ENCODE measurements around the gene GALNT2.

GALNT2 gene

DNA sequence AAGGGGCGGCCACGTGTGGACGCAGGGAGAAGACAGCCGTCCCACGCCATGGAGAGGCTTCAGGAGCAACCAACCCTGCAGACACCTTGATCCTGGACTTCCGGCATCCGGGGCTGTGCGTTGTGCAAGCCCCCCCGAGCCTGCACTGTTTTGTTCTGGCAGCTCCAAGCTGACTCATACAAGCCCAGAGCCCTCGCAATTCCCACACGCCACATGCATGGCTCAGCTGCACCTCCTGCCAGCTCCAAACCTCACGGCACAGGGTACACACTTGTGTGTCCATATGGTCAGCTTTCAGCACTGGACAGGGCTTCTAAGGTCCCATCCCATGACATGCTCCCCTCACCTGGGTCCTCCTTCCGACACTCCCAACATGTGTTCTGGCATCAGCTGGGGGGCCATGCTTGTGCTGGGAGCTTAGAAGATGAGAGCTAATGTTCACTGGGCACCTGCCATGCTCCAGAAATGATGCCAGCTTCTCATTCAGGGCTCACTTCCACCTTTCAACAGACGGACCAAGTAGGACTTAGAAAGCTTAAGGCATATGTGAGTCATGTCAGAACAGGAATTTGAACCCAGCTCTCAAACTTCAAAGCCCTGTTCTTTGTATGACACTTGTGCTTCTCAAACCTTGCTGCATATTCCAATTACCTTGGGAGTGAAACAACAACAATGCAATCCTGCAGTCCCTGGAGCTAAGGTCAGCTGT lies 221.8 kb downstream of the GALNT2 start:
- no peak for DNase-seq

DNA sequence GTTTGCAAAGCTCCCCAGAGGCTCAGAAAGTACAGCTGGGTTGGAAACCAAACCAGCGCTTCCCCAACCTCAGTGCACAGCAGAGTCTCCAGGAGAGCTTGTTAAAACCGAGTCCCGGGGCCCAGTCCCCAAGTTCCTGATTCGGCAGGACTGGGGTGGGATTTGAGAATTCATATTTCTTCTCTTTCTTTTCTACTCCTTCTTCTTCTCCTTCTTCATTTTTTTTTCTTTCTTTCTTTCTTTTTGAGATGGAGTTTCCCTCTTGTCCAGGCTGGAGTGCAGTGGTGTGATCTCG lies 222.3 kb downstream of the GALNT2 start:
- no peak for DNase-seq

DNA sequence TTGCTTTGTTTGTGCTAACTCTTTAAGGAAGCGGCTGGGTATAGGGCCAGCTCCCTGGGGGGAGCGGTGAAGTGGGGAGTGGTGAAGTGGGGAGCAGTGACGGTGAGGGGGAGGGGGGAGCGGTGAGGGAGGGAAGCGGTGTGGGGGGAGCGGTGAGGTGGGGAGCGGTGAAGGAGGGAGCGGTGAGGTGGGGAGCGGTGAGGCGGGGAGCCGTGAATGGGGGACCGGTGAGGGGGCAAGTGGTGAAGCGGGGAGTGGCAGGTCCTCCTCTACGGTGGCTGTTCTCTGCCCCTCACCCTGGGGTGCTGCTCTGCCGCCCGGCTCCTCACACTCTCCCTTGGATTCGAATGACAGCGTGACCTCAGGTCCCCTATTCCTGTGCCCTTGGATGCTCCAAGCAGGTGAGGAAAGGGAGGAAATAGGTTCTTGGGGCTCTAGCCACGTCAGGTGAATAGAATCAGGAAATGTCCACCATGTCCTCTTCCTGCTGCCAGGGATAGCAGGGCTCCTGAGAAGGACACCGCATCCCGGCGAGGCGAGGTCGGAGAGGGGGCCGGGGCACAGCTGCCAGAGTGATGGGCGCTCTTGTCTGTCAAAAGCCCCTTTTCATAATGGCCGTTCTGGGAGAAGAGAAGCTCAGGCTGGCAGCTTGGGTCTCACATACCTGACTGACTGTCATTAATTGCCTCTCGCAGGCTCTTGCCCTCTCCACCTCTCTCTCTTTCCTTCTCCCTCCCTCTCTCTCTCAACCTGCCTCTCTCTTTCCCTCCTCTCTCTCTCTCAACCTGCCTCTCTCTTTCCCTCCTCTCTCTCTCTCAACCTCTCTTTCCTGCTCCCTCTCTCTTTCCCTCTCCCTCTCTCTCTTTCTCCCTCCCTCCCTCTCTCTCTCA lies 224.9 kb downstream of the GALNT2 start:
- DNase-seq, result no peak

DNA sequence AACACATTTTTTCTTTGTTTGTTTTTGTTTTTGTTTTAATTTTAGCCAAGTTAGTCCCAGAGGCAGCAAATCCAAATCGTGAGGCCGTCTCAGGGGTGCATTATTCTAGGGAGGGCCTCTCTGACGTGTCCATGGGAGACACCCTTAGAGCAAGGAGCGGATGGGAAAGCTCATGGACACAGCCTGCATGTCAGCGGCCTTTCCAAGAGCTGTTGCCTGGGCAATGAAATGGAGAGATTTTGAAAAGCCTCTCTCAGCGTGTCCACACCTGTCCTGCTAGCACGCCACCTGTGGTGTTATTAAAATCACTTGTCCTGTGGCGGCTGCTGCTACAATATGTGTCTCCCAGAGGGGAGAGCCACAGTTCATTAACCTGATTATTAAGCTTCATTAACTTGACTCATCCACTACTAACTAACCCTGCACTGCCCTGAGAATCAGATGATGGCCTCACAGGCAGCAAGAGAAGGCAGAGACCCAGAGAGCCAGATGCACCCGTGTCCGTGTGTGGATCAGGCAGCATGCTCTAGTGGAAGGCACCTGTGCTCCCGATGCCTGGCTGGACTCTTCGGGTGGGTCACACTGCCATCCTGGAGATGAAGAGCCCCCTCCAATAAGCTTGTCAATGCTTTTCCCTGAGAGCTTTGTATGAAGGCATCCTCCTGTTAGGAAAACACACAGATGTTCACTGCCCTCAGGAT lies 225.8 kb downstream of the GALNT2 start:
- no peak for DNase-seq

DNA sequence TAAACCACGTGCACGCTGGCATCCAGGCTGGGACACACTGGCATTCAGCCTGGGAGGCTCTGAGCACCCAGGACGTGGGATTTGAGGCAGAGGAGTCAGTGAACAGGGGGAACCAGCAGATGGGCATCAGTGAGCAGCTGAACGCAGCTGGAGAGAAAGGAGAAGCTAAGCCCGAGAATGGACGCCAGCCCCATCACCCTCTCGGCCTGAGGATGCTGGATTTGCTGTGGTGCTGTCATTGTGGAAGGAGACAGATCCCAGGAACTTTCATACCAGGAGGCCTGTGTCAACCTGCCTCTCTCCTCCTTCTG lies 226.3 kb downstream of the GALNT2 start:
- DNase-seq, result no peak

DNA sequence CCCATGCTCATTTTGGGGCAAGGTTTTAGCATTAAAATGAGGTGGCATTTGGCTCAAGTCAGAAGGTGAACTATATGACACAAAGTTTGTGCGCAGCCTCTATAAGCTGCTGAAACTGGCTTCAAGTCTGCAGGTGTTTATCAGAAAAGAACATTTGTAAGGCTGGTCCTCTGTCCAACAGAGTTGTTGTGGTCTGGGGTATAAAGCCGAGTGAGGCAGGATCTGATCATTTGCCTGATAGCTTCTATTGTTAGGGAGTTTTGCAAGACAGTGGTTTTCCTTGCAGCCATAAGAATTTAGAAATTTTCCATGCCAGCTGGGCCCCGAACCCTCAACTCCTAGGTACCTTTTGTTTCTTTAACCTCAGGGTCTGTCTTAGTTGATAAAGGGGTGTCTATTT lies 228.3 kb downstream of the GALNT2 start:
- DNase-seq, result no peak

DNA sequence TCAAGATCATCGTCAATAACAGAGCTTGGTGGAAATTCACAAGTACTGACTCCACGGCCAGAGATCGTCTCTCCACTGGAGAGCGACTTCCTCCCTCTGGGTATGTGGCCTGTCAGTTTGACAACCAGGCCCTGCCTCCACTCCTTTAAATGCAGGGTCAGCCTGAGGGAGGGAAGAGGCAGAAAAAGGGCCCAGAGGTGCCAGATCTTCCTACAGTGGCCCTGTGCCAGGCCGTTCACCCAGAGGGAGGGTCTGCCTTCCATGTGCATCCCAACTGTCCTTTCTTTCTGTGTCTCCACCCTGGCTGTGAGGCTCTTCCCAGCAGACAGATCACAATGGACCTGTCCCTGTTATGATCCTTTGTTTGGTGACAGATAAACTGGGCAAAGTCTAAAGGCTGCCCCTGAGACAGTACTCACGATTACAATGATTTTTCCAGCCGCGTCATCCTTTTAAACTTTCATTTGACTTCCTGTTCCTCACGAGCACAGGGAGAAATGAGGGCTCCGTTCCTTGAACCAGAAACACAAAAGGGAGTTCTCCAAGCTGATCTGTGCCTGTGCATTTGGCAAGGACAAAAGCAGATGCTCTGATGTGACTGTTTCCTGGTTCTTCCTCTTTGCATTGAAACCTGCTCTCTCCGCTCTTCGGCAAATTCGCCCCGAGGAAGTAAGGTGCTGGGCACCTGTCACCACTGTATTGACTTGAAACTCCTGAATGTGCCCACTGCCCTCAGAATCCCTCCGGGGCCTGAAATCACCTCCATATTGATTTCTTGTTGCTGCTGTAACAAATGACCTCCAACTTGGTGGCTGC lies 232.4 kb downstream of the GALNT2 start:
- no peak for DNase-seq

DNA sequence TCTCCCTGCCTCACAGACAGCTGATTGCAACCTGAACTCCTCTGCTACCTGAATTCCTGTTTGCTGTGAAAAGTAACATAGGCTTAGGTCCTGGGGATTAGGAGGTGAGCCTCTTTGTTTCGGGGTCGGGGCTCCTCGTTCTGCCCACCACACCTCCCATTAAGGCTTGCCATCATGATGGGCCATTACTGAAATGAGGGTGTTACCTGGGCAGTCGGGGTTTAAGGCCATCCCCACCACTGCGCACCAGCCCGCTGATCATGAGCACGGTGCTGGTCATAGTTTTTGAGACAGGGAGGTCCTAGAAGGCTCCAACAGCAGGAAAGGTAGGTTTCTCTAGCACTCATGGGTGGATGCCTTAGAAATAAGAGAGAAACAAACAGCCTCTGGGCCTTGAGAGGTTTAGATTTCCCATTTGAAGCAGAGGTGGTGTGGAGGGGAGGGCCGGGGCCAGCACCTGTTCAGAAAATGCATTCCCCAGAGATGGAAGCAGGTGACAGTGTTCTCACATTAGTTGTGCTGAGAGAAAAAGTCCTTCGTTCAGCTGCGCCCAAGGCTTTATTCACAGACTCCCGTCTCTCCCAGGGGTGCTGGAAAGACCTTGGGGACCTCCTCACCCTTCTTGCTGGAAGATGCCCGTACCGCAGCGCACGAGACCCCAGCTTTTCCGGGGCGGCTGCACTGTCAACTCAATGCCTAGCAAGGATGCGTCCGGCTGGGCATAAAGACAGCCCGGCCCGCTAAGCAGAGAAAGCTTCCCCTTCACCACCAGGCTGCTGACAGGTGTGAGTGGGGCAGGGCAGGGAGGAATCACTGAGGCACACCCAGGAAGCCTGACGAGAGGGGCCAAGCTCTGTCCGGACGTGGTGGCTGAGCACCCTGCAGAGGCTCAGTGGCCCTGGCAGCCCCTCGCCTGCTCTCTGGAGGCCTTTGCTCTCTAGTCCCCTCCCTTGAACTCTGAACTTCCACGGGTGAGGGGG lies 233.6 kb downstream of the GALNT2 start:
- no peak for DNase-seq

DNA sequence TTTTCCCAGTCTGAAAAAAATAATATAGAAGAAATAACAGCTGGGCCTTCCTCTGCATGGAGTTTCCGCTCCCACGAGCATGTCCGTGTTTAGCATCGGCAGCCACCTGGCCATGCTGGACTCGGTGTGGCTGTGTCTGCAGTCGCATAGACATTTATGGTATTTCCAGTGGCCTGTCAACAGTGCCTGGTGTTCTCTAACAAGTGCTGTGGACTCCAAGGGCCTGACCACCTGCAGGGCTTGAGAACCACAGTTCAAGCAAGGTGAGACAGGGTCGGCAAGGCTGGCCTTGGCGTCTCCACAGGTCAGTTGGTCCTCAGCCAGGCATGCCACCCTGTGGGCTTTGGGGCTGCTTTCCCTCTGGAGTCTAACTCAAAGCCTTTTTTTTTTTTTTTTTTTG lies 234.3 kb downstream of the GALNT2 start:
- no peak for DNase-seq

DNA sequence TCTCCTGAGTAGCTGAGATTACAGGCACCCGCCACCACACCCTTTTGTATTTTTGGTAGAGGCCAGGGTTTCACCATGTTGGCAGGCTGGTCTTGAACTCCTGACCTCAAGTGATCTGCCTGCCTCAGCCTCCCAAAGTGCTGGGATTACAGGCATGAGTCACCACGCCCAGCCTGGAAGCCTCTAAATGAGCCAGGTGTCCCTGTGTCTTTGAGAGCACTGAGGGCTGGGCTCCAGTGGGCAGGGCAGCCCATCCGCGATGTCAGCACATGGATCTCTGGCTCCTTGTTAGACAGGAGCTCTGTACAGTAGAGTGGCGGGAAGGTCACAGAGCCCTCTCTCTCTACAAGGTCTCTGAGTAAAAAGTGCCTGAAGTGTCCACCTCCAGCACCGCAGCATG lies 234.8 kb downstream of the GALNT2 start:
- DNase-seq, result no peak

DNA sequence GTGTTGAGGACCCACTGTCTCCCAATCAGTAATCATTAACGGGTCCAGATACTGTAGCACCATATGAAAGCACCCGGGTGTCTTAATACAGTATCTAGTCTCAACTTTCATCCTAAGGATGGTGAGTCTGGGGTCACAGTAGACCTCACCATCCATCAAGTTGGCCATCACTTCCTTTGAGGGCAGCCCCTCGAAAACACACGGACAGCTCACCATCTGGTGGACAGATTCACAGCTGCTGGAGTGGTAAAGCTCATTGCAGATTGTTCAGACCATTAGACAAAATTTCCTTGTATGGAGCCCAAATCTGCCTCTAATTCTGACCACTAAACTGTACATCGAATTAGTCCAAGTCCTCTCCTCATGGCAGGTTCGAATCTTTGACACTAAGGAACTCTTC lies 236.0 kb downstream of the GALNT2 start:
- no peak for DNase-seq

DNA sequence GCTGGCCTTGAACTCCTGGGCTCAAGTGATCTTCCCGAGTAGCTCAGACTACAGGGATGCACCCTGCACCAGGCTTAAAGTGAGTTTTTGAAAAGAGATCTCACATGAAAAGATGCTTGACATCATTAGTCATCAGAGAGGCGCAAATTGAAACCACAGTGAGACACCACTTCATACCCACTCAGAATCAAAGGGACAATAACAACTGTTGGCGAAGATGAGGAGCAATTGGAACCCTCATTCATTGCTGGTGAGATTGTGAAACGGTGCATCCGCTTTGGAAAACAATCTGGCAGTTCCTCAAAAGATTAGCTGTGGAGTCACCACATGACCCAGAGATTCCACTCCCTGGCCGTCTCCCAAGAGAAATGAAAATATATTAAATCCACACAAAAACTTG lies 236.8 kb downstream of the GALNT2 start:
- no peak for DNase-seq

DNA sequence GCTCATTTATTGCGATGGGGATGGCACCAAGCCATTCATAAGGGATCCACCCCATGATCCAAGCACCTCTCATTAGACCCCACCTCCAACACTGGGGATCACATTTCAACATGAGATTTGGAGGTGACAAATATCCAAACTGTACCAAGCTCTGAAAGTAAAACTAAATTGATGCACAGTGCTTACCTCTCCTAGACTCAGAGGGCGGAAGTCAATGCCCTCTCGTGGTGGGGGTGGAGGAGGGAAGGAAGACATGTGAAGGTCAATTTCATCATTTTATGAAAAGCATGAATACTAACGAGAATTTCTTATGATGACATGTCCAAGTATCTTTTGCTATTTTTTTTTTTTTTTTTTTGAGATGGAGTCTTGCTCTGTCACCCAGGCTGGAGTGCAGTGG lies 239.1 kb downstream of the GALNT2 start:
- no peak for DNase-seq

DNA sequence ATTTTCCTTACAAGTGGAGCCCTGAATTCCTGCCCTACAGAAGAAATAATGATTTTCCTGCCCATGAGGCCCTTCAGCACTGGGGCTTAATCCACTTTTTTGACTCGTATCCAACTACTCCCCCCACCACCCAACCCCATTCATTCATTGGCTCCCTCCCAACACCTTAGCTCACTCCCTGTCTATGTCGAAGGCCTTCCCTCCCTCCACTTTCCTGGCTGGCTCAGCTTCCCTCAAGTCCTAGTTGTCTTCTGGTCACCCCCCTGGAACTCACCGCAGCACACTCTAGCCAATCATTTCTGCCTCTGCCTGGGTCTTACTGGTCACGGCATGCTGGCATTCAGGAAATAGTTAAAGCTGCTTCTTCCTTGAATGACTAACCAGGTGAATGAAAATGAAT lies 240.2 kb downstream of the GALNT2 start:
- DNase-seq, result no peak

DNA sequence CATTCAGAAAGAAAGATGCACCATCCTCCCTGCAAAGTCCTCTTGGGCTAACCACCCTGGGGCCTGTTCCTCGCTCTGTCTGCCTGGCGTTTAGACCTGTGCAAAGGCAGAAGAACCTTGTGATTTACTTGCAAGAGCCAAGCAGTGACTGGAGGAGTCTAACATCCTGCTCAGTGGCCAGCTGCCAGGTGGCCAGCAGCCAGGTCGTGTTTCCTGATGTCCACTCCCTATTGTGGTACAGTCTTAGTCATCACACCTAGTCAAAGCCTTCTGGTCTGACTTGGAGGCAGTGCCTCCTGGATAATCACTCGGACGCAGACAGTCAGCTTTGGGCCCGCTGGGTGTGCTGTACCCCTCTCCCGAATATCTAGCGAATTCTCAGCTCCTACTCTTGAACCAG lies 241.0 kb downstream of the GALNT2 start:
- DNase-seq, result no peak

DNA sequence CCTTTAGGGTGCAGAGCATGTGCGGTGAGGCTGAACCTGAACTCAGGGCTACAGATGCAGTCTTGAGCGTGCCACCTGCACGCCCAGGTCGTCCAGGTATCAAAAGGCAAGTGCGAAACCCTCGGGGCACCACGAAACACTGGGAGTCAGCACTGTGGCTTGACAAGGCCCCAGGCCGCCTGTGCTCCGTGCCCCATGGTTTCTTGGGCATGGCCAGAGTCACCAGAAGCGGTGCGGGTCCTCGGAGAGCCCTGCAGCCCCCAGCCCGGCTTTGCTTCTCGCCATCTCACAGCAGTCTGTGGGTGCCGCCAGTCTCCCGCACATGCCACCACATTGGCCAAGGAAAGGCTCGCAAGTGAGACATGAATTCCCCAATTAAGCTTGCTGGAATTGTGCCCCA lies 241.8 kb downstream of the GALNT2 start:
- no peak for DNase-seq

DNA sequence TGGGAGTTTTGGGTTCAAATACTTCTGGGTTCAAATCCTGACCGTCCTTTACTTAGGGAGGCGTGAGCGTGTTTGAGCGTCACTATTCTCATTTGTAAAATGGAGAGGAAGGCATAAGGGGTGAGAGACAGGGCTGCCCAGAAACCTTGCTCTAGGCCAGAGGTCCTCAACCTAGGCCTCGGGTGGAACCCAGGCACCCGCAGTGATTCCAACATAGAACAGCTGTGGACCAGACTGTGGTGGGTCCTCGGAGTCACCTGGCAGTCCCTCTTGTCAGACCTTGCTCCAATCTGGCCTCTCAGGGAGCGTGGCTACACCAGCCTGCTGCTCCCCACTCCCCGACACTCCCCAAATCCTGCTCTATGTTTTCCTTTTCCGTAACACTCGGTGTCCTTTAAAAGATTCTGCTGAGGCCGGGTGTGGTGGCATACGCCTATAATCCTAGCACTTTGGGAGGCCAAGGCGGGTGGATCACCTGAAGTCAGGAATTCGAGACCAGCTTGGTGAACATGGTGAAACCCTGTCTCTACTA lies 242.7 kb downstream of the GALNT2 start:
- DNase-seq, result no peak

DNA sequence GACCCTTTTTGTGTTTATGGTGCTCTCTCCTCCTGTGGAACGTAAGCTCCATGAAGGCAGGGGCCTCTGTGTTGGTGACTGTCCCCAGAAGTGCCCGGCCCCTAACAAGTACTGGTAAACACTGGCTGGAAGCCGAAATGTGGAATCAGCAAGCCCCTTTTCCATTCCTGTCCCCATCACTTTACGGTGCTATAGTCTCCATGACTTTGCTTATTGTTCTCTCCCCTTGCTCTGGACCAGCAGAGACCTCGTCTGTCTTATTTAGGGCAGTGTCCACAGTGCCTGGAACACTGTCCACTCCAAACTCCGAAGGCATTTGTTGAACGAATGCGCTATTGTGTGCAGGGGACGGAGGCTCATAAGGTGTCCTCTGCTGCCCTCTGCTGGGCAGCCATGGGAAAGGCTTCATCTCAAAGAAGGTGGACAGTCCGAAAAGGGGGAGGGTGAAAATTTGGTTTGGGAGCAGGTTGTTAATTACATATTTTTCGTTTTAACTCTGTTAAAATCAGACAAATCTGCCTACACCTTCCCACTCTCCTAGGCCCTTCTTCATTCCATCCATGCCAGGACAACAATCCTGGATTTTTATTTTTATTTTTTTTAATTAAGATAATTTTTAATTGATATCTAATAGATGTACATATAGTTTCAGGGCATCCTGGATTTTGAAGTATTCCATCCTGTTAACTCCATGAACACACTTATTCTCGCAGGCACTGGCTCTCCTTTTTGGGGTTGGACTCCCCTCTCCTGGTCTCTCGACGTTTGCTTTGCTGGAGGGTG lies 243.5 kb downstream of the GALNT2 start:
- DNase-seq, result peak; percentile 59

DNA sequence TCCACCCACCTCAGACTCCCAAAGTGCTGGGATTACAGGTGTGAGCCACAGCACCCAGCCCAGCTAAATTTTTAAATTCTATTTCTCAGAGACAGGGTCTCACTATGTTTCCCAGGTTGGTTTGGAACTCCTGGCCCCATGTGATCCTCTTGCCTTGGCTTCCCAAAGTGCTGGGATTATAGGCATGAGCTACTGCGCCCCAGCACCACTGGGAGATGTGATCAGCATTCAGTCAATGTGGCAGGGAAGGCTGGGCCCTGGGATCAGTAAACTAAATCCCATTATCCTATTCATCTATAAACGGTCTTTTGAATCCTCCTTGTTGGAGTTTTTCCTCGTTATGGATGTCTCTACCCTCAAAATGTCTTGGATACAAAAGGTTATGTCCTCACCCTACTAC lies 245.6 kb downstream of the GALNT2 start:
- DNase-seq, result no peak

DNA sequence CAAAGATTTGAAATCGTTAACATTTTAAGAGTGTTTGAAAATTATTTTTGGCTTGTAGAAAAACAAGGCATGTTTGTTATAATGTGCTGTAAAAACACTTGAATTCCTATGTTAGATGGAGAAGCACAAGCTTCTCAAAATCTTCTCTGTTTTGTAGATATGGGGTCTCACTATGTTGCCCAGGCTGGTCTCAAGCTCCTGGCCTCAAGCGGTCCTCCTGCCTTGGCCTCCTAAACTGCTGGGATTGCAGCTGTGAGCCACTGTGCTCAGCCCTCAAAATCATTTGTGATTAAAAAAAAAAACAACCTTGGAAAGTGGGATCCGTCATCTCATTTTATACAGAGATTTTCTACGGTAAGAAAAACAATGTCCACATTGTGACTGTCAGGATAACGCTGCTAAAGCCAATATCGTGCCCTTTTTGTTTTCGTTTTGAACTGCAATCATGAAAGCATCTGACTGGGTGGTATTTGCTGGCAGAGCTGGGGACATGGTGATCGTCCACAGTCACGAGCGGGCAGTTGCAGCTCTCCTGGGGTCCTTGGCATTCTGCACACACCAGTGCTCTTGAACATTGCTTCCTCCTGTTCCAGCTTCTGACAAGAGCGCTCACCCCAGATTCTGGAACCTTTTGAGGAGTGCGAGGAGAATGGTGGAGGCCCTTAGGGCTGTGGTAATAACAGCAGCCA lies 246.6 kb downstream of the GALNT2 start:
- DNase-seq, result no peak

DNA sequence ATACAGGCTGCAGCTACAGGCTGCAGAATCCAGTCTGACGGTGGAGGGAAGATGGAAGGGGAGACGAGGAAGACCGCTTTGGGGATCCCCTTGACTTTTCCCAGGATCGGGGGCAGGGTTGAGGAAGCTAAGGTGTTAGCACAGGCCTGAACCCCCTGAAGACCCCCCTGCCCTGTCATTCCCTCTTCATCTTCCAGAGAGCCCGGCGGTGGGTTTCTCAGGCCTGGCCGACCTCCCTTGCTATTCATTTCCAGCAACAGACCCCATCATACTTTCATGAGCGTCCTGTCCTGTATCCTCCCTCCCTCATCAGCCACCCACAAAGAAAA lies 247.1 kb downstream of the GALNT2 start:
- DNase-seq, result no peak
